Left renal cortex interstitium (tissue), 4 donors: Measurements from ENCODE around the gene SAAL1. TPM values are rescaled to one million over a fixed set of nuclear protein-coding genes. Genes with fewer than 3 reads are reported as not detected.

ENCODE experiments used
- polyA plus RNA-seq, 4 donors: library from polyadenylated mRNA; unstranded; fragments of 120-200 nt; gene quantifications; one replicate each; pipeline ENCODE4 v1.2.1, GENCODE V29; 2013; ENCODE audit not compliant: insufficient read length in 4 of 4

SAAL1 gene
- polyA plus RNA-seq, 4 donors, result 21.9 to 44.2 (median 29.7) TPM

Other genes with a start within 250 kb of the SAAL1 start
- 10 to 100 TPM; 18.7 to 23.2 (median 20.5) TPM for gene SERGEF, start 93.0 kb downstream of the SAAL1 start, polyA plus RNA-seq
- 1 to 10 TPM in 2 of 4 donors, under 1 TPM in 2; 0.22 to 1.9 (median 0.91) TPM for gene TPH1, start 59.8 kb downstream of the SAAL1 start, polyA plus RNA-seq
- not detected for gene MRGPRX3, start 26.5 kb upstream of the SAAL1 start, polyA plus RNA-seq
- not detected for gene MRGPRX4, start 66.8 kb upstream of the SAAL1 start, polyA plus RNA-seq
- under 1 TPM in 1 of 4 donors, not detected in 3; 0.37 TPM for gene SAA4, start 130.7 kb upstream of the SAAL1 start, polyA plus RNA-seq
- gene SAA2, start 142.6 kb upstream of the SAAL1 start, polyA plus RNA-seq, result under 1 TPM in 2 of 4 donors, not detected in 2; 0.14 to 0.32 TPM
- gene SAA1, start 160.2 kb upstream of the SAAL1 start, polyA plus RNA-seq, result not detected
- gene HPS5, start 216.1 kb upstream of the SAAL1 start, polyA plus RNA-seq, result 10 to 100 TPM; 18.9 to 27.6 (median 24.4) TPM
- gene GTF2H1, start 216.5 kb upstream of the SAAL1 start, polyA plus RNA-seq, result 10 to 100 TPM; 45.1 to 64.1 (median 58.0) TPM